Measurements from ENCODE around the gene HDAC4.

Gene HDAC4

DNA sequence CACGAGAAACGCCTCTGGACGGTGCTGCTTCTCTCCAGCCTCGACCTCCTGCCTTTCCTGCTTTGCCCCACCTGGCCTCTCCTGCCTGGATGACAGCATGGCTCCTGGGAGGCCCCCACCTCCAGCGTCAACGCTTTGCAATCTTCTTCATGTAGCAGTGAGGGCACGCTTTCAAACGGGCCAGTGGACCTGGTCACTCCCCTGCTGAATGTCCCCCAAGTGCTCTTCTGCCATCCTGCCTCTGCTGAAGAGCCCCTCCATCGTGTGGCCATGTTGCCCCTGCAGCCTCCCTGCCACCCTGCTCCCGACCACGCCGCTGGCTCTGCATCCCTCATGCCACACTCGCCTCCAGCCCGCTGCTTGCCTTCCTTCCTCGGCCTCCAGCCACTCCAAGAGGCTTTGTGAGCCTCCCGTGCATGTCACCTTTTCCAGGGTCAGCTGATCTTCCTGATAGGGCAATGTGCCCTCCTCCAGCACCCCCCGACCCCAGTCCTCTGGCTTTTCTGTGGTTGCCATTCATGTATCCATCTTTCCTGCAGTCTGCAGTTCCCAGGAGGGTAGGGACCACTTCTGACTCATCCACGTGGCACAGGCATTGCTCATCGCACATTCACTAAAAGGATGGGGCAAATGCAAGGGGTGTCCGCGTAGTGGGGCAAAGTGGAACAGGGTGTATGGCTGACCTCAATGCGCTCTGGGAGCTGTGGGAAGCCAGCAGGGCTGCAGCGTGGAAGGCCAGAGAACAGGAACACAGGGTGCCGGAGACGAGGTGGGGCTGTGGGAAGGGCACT lies 284.2 kb downstream of the HDAC4 start:
- no peak for DNase-seq

DNA sequence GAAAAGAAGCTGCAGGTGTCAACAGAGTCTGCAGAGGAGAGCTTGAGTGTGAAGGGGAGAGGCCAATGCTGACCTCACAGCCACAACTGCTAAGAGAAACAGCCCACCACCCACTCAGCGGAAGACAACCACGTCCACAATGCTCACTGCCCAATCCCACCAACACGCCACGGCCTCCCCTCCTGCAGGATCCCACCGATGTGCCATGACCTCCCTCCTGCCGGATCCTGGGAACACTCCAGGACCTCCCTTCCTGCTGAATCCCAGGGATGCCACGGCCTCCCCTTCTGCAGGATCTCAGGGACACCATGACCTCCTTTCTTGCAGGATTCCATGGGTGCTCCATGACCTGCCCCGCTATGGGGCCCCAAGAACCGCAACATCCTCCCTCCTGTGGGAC lies 285.2 kb downstream of the HDAC4 start:
- DNase-seq, result no peak

DNA sequence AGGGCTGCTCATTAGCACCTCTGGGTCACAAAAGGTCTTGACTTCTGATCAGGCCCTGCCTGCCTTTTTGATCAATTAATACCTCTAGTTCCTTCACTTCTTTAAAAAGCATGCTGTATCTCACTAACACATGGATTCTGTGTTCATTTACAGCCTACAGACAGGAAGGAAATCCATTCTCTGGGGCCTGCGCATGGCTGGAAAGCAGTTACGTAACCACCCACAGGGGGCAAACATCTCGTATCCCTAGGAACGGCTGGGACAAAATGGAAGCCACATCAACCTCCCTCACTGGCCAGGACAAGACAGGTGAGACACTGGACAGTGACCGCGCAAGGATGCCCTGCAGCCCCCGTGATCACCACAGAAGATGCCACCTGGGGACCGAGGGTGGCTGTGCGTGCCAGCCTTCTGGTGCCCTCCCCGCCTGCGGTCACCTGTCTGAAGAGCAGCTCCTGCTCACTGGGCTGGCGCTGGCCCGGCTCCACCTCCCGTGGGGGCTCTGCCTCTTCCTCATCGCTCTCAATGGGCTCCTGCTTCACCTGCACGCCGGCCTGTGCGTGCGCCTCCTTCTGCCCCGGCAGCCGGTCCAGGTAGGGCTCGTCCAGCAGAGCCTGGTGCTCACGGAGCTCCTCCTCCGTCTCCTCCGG lies 286.1 kb downstream of the HDAC4 start:
- no peak for DNase-seq

DNA sequence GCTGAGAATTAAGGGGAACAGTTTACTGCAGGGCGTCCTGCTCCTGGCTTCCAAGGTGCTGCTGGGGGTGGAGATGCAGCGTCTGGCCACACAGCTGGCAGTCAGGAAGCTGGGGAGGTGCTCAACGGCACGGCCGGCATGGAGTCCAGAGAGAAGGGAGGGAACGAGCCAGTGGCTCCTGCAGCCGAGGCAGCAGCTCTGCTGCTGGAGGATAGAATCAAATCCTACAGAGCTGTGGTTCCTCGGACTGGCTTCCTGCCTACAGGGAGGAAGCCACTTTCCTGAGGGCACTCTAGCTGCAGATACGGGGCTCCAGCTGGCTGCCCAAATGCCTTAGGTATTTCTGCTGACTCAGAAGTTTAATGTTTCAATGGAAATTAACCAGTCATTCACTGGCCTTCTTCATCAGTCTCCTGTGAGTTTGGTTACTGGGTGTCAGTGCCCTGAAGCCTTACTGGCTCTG lies 286.7 kb downstream of the HDAC4 start:
- DNase-seq, result no peak

DNA sequence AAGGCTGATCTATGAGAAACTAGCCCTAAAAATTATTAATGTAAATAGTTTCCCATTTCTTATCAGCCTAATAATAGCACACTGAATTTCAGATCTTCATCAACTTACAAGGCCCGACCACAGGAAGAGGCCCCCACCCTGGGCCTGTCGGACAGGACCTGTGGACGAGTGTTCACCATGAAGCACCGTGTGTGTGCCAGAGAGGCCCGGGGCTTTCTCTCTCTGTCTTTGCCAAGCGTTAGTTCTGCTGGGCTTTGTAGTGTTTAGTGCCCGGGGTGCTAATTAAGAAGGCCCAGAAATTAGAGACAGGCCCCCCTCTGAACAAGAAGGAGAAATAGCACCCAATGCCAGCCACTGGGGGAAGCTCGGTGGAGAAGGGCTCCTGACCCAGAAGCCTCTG lies 287.2 kb downstream of the HDAC4 start:
- DNase-seq, result no peak

DNA sequence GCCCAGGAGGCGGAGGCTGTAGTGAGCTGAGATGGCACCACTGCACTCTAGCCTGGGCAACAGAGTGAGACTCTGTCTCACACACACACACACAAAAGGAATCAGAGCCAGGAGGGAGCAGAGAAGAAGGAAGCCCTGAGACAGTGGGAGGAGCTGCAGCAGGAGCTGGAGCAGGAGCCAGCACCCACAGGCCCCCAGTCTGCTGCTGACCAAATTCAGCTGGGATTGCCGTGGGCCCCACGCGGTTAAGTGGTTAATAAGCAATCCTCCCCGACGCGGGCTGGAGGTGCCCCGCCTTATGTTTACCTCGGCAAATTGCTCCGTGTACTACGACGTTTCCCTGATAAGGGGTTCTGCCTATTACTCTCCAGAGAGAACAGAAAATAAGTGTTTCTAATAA lies 287.6 kb downstream of the HDAC4 start:
- DNase-seq, result no peak

DNA sequence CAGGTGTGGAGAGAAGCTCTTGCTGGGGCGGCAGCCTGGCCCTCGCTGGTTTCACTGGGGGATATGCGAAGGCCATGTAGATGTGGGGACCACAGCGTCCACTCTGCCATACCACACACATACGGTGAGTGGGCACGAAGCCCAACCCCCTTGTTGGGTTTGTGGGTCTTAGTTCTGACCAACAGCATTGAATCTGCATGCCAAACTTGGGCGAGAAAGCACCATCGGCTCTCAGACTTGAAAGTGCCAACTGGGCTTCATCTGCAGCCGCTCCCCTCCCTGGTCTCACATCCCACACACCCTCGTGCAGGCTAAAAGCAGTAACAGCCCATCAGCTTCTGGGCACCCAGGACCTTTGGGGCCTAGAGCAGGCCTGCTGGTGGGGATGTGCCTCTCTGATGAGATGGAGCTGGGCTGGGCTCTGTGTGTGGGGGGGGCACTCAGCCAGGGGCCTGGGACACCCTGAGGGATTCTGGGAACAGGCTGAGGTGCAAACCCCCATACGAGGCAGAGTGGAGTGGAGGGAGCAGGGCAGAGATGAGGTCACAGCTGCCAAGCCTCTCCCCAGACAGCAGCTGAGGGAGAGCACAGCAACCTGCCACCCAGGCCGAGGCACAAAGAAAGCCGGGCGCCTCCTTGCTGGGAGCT lies 288.6 kb downstream of the HDAC4 start:
- DNase-seq, result no peak

DNA sequence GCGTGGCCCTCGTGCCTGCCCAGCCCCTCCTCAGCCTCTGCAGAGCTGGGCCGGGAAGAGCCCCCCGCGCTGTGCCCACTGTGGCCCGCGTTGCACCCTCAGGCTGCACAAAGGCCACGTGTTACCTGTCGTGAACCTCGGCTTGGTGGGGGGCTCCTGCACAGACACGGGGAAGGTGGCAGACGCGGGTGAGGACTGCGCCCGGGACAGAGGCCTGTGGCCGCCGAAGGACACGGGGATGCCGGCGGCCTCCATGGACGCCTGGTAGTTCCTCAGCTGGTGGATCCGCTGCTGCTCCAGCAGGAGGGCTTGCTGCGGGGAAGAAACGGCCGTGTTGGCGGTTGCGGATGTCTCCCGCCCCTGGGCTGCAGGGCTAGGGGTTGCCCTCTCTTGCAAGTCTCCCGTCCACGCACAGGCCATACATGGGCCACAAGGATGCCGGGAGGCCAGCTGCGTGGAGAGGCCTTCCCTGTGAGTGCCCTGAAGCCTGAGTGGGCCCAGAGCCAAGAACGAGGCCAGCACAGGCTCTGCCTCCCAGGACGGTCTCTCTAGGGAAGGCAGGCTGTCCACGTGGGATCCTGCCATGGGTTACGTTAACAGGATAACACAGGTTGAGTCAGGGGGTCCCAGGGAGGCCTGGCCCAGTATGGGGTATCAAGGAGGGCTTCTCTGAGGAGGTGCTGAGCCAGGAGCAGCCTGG lies 289.3 kb downstream of the HDAC4 start:
- no peak for DNase-seq

DNA sequence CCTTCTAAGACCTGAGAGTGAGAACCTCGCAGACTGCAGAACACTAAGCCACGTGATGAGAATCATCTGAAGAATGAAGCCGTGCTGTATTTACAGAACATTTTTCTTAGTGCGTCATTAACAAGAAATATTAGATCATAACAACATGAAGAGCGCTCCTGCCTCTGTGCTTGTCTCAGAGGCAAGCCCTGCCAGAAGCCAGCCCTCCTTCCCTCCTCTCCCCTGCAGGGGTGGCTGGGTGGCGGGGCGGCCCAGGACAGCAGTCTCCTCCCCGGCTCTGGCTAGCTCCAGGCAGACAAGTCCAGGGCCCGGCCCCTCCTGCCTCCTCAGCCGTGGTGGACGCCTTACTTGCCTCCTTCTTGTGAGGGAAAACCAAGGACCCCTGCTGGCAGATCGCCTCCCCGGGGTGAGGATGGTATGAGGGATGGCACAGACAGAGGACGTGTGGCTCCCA lies 290.2 kb downstream of the HDAC4 start:
- no peak for DNase-seq

DNA sequence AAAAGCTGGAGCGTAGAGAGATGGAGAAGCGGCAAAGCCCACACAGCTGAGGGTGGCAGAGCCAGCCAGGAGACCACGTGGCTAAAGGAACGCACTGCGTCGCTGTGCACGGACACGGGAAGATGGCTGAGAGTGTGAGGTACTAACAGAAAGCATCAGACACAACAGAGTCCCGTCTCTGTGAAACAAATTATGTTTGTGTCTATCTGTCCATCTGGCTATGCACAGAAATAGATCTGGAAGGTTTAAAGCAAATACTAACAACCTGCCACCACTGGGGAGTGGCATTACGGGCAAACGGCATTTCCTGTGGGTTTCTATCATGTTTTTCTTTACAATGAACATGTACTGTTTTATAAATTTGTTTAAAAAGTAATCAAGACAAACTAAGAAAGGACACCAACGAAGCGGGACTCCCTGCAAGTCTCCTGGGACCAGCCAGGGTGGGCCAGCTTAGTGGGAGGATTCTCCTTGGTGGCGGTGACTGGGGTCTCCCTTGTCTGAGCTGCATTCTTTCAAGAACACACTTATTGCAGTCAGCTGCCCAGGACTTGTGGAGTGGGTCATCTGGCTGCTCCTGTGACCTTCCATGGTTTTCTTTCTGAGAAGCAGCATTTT lies 290.8 kb downstream of the HDAC4 start:
- DNase-seq, result no peak

DNA sequence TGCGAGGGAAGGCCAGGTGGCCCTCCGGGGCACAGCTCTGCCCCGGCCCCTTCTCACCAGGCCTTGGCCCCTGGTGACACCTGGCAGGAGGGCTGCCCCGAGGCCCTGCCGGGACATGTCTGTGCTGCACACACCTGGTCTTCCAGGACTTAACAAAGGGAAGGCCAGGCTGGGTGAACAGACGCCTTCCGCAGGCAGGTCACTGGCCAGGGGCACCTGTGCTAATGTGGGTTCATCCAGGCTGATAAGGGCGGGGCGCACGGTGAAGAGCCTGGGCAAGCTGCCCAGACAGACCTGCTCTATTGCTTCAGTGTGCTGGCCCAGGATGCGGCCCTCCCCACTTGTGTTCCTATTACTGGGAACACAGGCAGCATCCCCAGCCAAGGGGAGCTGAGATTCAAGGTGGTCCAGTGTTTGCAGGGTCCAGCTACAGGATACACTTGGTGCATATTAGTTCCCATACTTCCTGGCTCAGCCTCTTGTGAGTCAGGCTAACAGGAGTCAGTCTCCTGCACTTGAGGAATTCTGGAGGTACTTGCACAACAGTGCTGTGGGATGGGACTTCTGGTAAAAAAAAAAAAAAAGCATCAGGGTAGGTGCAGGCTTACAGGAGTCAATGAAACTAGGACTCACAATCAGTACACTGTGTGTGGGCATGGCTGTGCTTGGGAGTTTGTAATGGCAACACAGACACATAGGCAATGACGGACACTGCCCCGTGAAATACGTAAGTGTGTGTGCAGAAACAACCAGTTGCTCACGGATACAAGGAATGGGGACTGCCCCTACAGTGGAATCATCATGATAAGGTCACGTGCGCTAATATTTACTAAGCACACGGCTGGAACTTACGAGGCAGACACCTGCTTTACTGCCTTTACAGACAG lies 291.5 kb downstream of the HDAC4 start:
- DNase-seq, result no peak

DNA sequence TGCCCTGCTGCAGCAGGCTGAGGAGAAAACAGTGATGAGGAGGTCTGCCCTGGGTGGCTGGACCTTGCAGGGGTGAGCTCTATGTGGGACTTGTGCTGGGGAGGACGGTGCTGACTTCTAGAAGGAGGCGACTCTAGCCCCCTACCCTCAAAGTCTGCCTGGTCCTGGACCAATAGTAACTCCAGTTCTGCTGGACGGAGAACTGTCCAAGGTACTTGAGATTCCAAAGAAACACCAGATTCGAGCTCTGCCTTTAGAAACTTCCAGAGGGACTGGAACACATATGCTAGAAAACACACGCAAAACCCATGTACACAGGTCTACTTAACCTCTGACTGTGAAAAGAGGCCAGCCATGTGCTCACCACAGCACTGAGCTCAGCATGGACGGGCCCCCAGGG lies 292.4 kb downstream of the HDAC4 start:
- DNase-seq, result no peak

DNA sequence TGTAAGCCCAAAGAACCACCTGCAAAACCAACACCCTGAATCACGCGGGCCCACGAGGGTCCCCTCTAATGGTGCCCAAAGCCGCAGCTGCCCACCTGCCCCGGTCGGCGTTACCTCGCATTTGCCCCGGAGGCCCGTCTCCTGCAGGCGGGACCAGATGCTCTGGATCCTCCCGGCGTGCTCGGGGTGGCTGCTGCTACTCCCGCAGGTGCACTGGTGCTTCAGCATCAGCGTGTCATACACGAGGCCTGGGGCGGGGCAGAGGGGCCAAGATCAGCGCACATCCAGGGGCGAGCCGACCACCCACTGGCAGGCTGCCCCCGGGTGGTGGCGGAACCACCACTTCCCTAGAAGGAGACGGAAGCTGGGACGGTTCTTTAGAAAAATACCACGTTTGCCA lies 292.9 kb downstream of the HDAC4 start:
- no peak for DNase-seq

DNA sequence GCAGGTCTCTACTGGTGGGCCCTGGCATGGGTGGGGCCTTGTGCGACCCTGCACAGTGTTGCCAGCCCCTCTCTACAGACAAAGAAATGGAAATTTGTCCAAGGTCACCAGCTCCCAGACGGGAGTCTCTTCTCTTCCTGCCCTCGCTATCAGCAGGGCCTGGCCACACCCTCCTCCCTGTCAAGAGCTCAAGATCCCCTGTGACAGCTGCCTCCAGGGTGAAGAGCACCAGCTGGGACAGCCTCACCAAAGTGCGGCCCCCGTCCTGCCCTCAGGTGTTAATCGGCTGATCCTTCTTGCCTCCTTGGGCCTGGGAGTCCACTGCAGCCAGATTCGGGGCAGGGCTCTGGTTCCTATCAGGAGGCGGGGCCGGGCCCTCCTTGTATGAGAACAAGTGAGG lies 293.9 kb downstream of the HDAC4 start:
- no peak for DNase-seq

DNA sequence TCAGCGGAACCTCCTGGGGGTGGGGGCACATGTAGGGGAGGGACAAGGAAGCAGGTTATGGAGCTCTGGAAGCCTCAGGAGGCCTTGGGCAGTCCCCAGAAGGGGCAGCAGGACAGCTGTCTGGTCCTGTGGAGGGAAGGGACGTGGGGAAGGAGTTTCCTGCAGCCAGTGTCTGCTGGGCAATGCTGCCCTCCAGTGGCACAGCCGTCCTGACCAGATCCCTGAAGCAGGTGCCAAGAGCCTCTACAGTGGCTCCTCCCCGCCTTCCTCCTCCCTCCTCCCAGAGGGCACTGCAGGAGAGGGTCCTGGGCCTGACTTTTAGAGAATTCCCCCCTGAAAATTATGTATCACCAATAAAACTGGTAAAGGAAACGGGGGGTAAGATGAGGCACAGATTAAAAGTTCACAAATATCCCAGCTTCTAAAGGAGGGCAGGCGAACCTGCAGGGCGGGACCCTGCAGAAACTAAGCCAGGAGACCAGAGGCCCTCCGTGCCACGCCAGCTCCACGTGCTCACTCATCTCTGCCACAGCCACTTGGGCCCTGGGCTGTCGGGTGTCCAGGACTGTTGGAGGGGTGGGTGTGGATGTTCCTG lies 294.4 kb downstream of the HDAC4 start:
- DNase-seq, result no peak

DNA sequence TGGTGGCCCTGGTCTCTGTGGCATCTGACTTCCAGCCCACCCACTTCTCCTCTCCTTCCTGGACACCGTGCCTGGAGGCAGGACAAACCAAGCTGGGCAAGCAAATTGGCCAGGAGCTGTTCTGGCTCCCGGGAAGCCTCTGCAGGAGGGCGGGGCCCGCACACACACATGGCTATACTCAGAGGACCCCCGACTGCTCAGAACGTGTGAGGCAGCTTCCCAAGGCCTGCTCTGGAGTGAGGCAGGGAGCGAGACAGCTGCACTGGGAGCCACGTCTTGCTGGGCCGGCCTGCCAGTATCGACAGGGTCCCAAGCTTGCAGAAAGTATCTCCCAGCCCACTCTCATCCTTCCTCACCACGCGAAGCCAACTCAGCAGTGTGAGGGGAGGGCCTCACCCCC lies 295.6 kb downstream of the HDAC4 start:
- DNase-seq, result no peak

DNA sequence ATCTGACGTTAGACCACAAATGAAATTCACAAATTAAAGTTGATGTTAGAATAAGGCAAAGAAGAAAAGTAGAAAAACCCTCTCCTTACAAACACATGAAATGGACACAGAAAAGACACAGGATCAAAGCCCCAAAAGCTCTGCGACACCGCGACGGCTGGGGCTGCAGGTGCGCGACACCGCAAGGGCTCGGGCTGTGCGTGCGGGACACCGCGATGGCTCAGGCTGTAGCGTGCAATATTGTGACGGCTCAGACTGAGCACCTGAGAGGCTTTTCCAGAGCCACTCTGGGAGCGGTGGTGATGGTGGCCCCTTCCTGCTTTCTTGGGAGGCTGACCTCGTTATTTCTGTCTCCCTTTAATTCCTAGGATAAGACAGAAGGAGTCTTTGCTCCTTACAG lies 296.0 kb downstream of the HDAC4 start:
- no peak for DNase-seq

DNA sequence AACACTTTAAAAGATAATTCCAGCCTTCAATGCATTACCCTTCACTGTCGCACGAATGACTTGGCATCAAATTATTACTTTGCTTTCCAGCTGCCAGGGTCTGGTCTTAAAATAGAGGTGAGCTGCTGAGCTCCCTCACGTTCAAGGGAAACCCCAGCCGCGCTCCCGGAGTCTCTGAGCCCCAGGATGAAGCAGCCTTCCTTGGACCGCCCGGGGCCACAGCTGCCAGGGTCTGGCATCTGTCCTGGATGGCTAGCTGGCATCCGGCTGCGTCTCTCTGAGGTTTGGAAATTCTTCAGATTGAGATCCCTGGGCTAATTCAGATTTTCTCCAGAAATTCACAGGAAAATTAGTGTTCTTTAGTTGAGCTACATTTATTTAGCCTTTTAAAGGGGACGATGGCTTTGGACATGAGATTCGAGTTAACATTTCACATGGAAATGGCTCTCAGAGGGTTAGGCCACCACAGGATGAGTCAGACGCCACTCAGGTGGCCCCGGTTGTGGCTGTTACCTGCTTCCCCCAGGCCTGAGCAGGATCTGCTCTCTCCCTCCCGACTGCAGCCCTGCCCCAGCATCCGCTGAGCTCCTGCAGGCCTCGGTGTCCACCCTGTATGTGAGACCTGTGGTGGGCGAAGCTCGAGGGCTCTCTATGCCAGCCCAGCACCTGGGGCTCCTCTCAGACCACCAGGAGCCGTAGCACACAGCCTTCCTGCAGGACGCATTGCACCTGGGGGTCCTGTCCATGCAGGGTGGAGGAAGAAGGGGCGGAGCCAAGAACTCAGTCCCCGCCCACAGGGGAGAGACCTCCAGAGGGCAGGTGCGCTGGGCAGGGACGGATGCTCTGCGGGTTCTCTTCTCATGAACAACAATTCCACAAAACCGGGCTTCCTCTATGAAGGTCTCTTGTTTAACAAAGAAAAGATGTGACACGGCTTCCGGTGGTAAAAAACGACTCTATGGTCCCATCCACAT lies 297.4 kb downstream of the HDAC4 start:
- DNase-seq, result no peak

DNA sequence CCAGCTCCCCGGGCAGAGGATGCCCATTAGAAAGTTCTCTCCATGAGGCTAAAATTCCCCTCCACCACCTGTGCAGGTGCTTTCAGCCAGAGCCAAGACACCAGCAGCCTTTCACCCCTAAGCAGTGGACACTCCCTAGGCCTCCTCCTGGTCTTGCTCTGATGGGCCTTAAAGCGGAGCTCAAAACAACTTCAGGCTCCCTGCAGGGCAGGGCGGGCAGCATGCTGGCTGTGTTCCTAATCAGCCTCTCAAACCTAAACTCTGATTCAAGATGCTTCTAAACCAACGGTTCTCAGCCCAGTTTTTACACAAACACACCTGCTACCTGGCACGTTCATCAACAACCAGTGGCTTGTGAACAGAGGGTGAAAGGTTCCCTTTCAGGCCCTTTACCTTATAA lies 298.6 kb downstream of the HDAC4 start:
- DNase-seq, result no peak

DNA sequence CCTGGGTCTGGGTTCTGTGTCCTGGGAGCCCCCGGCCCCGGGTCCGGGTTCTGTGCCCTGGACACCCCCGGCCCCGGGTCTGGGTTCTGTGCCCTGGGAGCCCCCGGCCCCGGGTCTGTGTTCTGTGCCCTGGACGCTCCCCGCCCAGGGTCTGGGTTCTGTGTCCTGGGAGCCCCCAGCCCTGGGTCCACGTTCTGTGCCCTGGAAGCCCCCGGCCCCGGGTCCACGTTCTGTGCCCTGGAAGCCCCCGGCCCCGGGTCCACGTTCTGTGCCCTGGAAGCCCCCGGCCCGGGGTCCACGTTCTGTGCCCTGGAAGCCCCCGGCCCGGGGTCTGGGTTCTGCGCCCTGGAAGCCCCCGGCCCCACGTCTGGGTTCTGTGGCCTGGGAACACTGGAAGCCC lies 299.0 kb downstream of the HDAC4 start:
- DNase-seq, result no peak
